Liver (tissue), 9 donors: ENCODE results near the gene GNLY. TPM values are rescaled to one million over a fixed set of nuclear protein-coding genes. Genes with fewer than 3 reads are reported as not detected.

Experiments
- DNase-seq: peaks from one replicate; pipeline ENCODE4 v3.0.0-alpha.2; 2017; ENCODE audit warnings: low spot score
- H3K27ac ChIP-seq, 2 donors: one replicate each; pipeline ENCODE4 v1.7.0; 2013; ENCODE audit warnings: inconsistent platforms in 2 of 2, low read length in 2 of 2, control low read depth in 1 of 2, low read depth in 1 of 2, mild to moderate bottlenecking in 1 of 2
- H3K27me3 ChIP-seq, 4 donors: one replicate each; pipeline versions ENCODE4 v1.6.1 to v1.7.0; 2013; ENCODE audit warnings: low read length in 3 of 4, inconsistent platforms in 1 of 4, mild to moderate bottlenecking in 1 of 4, moderate library complexity in 1 of 4; ENCODE audit not compliant: control insufficient read depth in 4 of 4, insufficient read depth in 4 of 4
- H3K36me3 ChIP-seq, 4 donors: one replicate each; pipeline versions ENCODE4 v1.6.1 to v1.7.0; 2013; ENCODE audit warnings: low read length in 3 of 4, mild to moderate bottlenecking in 3 of 4, low read depth in 1 of 4, moderate library complexity in 1 of 4; ENCODE audit not compliant: control insufficient read depth in 4 of 4, insufficient read depth in 3 of 4
- H3K4me1 ChIP-seq, 4 donors: one replicate each; pipeline versions ENCODE4 v1.6.1 to v1.7.0; 2013; ENCODE audit warnings: low read length in 3 of 4, mild to moderate bottlenecking in 3 of 4, moderate library complexity in 1 of 4; ENCODE audit not compliant: control insufficient read depth in 4 of 4, insufficient read depth in 4 of 4
- H3K4me3 ChIP-seq, 3 donors: one replicate each; pipeline versions ENCODE4 v1.6.1 to v1.7.0; 2013; ENCODE audit warnings: low read length in 3 of 3, control low read depth in 1 of 3, low read depth in 1 of 3, mild to moderate bottlenecking in 1 of 3
- H3K9ac ChIP-seq, 2 donors: one replicate each; pipeline ENCODE4 v1.7.0; 2013; ENCODE audit warnings: low read length in 2 of 2, mild to moderate bottlenecking in 2 of 2, moderate library complexity in 2 of 2, control low read depth in 1 of 2, low read depth in 1 of 2
- H3K9me3 ChIP-seq, 4 donors: one replicate each; pipeline versions ENCODE4 v1.6.1 to v1.7.0; 2013; ENCODE audit warnings: low read length in 3 of 4; ENCODE audit not compliant: control insufficient read depth in 4 of 4
- ATF3 ChIP-seq: IDR thresholded peaks from 2 replicates; pipeline ENCODE4 v1.6.1; 2016; ENCODE audit warnings: antibody characterized with exemption
- CTCF ChIP-seq: fragments of 150-350 bp; IDR thresholded peaks from 2 replicates; pipeline ENCODE4 v1.5.1; 2017; ENCODE audit warnings: improper control_type of control experiment, low read depth, low read length; ENCODE audit not compliant: missing input control
- EGR1 ChIP-seq, 2 donors: IDR thresholded peaks; 2 replicates each; pipeline ENCODE4 v1.6.1; 2016 to 2018; ENCODE audit warnings: antibody characterized with exemption in 2 of 2, low read depth in 2 of 2
- FOXA1 ChIP-seq: IDR thresholded peaks from 2 replicates; pipeline ENCODE4 v1.6.1; 2016; ENCODE audit warnings: antibody characterized with exemption
- FOXA2 ChIP-seq: IDR thresholded peaks from 2 replicates; pipeline ENCODE4 v1.6.1; 2016; ENCODE audit warnings: antibody characterized with exemption
- GABPA ChIP-seq, 2 donors: IDR thresholded peaks in 1 of 2; conservative IDR thresholded peaks in 1 of 2; 2 replicates each; pipeline ENCODE4 v1.6.1; 2016; ENCODE audit warnings: antibody characterized with exemption in 2 of 2, mild to moderate bottlenecking in 1 of 2, moderate library complexity in 1 of 2
- HNF4A ChIP-seq, 2 donors: conservative IDR thresholded peaks; 2 replicates each; pipeline ENCODE4 v1.6.1; 2016; ENCODE audit warnings: antibody characterized with exemption in 2 of 2, mild to moderate bottlenecking in 2 of 2
- HNF4G ChIP-seq: IDR thresholded peaks from 2 replicates; pipeline ENCODE4 v1.6.1; 2016; ENCODE audit warnings: antibody characterized with exemption
- JUND ChIP-seq, 2 donors: IDR thresholded peaks; 2 replicates each; pipeline ENCODE4 v1.6.1; 2016; ENCODE audit warnings: antibody characterized with exemption in 2 of 2
- NR2F2 ChIP-seq: IDR thresholded peaks from 2 replicates; pipeline ENCODE4 v1.6.1; 2016; ENCODE audit warnings: antibody characterized with exemption
- RAD21 ChIP-seq, 2 donors: IDR thresholded peaks; 2 replicates each; pipeline ENCODE4 v1.6.1; 2016; ENCODE audit warnings: antibody characterized with exemption in 2 of 2, mild to moderate bottlenecking in 2 of 2
- RXRA ChIP-seq, 2 donors: IDR thresholded peaks; 2 replicates each; pipeline ENCODE4 v1.6.1; 2017 to 2018; ENCODE audit warnings: antibody characterized with exemption in 2 of 2, mild to moderate bottlenecking in 1 of 2
- SP1 ChIP-seq: IDR thresholded peaks from 2 replicates; pipeline ENCODE4 v1.6.1; 2018; ENCODE audit warnings: antibody characterized with exemption, mild to moderate bottlenecking
- TAF1 ChIP-seq: conservative IDR thresholded peaks from 2 replicates; pipeline ENCODE4 v1.6.1; 2016; ENCODE audit warnings: antibody characterized with exemption, mild to moderate bottlenecking
- YY1 ChIP-seq: IDR thresholded peaks from 2 replicates; pipeline ENCODE4 v1.6.1; 2016; ENCODE audit warnings: antibody characterized with exemption, mild to moderate bottlenecking
- ZBTB33 ChIP-seq: IDR thresholded peaks from 2 replicates; pipeline ENCODE4 v1.6.1; 2016; ENCODE audit warnings: antibody characterized with exemption
- WGBS: extraction: QIAGEN DNeasy Blood & Tissue Kit; methylation state at CpG from one replicate; pipeline ENCODE4 v1.1.7; 2013; 5-methylcytosine and 5-hydroxymethylcytosine counted together
- polyA plus RNA-seq, 2 donors: library from polyadenylated mRNA; stranded (reverse) in 1 of 2; unstranded in 1 of 2; fragments of 200-250 nt in 1 of 2; fragments of >200 nt in 1 of 2; fragmentation: Nextera tagmentation in 1 of 2; extraction: Ambion mirVana in 1 of 2; gene quantifications; one replicate each; pipeline versions ENCODE4 v1.2.1 to v1.2.3, GENCODE V29; 2013 to 2015
- total RNA-seq, 2 donors: library from RNA; depleted of rRNA; stranded (reverse); fragments of >200 nt; gene quantifications; one replicate each; pipeline ENCODE4 v1.2.3, GENCODE V29; 2014
- TF ChIP-seq, protein P1 (sequence below): IDR thresholded peaks from 2 replicates; pipeline ENCODE4 v1.6.1; 2016; ENCODE audit warnings: antibody characterized with exemption
- TF ChIP-seq, protein P2 (sequence below): IDR thresholded peaks from 2 replicates; pipeline ENCODE4 v1.6.1; 2016; ENCODE audit warnings: antibody characterized with exemption, mild to moderate bottlenecking
- donor health status: healthy.
- donor health status: healthy.
- donor health status: healthy.
- donor health status: healthy.
- donor health status: healthy.

The GNLY gene
- total and polyA plus RNA-seq, 4 donors: 0.75 to 4.8 (median 1.3) TPM; not detected in 1

DNA sequence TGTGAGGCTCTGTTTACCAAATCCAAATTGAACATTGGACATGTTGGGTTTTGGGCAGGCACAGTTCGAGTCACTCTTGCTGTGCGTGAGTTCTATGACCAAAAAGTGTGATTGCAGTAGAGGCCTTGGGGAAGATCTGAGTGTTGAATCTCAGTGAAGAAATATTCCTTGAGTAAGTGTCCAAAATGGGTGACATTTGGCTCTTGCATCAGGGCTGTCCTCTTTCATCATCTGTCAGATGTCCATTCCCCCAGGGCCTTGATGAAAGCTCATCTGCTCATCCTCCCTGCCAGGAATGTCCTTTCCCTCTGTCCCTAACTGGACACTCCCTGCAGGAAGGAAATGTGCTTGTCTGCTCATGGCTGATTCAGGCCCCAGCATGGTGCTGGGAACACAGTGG is 19.7 kb upstream of the GNLY start:
- H3K9ac ChIP-seq: no peak overlapping the region
- H3K36me3 ChIP-seq: no peaks in the 10 kb centered on the region
- H3K4me1 ChIP-seq: peaks cover 2 to 8% (median 5%) of the 10 kb centered on the region in 4 donors
- 92% methylated on average over 2 of the region's 2 CpGs for WGBS
- DNase-seq: no peak
- H3K9me3 ChIP-seq: no peaks in the 10 kb centered on the region
- no peaks in the 10 kb centered on the region for H3K27me3 ChIP-seq
- H3K4me3 ChIP-seq: no peak overlapping the region
- TF ChIP-seq GABPA (IDR thresholded peaks at IDR 0.05 in 1 of 2, conservative IDR thresholded peaks at IDR 0.05 in 1 of 2) (no peak), JUND (IDR thresholded peaks at IDR 0.05) (no peak), FOXA1 (no peak), YY1 (no peak), HNF4G (no peak), SP1 (no peak), EGR1 (IDR thresholded peaks at IDR 0.05; ENCODE audit: low read depth in 2 of 2) (no peak), FOXA2 (no peak), RXRA (IDR thresholded peaks at IDR 0.05) (no peak), ZBTB33 (no peak), ATF3 (no peak), RAD21 (IDR thresholded peaks at IDR 0.05) (no peak), CTCF (no peak)
- TF ChIP-seq, protein P1, sequence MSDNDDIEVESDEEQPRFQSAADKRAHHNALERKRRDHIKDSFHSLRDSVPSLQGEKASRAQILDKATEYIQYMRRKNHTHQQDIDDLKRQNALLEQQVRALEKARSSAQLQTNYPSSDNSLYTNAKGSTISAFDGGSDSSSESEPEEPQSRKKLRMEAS: no peak
- TF ChIP-seq, protein P2, sequence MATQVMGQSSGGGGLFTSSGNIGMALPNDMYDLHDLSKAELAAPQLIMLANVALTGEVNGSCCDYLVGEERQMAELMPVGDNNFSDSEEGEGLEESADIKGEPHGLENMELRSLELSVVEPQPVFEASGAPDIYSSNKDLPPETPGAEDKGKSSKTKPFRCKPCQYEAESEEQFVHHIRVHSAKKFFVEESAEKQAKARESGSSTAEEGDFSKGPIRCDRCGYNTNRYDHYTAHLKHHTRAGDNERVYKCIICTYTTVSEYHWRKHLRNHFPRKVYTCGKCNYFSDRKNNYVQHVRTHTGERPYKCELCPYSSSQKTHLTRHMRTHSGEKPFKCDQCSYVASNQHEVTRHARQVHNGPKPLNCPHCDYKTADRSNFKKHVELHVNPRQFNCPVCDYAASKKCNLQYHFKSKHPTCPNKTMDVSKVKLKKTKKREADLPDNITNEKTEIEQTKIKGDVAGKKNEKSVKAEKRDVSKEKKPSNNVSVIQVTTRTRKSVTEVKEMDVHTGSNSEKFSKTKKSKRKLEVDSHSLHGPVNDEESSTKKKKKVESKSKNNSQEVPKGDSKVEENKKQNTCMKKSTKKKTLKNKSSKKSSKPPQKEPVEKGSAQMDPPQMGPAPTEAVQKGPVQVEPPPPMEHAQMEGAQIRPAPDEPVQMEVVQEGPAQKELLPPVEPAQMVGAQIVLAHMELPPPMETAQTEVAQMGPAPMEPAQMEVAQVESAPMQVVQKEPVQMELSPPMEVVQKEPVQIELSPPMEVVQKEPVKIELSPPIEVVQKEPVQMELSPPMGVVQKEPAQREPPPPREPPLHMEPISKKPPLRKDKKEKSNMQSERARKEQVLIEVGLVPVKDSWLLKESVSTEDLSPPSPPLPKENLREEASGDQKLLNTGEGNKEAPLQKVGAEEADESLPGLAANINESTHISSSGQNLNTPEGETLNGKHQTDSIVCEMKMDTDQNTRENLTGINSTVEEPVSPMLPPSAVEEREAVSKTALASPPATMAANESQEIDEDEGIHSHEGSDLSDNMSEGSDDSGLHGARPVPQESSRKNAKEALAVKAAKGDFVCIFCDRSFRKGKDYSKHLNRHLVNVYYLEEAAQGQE: no peak
- no peak overlapping the region for H3K27ac ChIP-seq

DNA sequence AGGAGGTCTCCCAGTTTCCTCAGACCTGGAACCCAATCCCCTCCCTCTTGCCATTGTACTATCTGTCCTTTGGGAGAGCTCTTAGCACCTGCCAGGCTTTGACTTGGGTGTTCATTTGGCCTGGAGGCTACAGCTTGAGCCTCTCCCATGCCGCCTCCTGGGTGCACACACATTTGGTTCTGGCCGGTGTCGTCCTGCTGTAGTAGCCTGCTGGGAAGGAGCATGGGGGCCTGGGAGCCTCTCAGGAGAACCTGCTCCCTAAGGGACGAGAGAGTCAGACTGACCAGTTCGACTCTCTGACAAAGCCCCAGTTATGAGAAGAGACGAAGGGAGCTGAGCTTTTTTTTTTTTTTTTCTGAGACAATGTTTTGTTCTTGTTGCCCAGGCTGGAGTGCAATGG is 18.7 kb upstream of the GNLY start:
- H3K27ac ChIP-seq: no peak overlapping the region
- H3K9ac ChIP-seq: no peak overlapping the region
- no peak for DNase-seq
- H3K36me3 ChIP-seq: no peaks in the 10 kb centered on the region
- peaks cover 2 to 8% (median 5%) of the 10 kb centered on the region in 4 donors for H3K4me1 ChIP-seq
- no peaks in the 10 kb centered on the region for H3K9me3 ChIP-seq
- 95% methylated on average over 6 of the region's 6 CpGs for WGBS
- H3K27me3 ChIP-seq: no peaks in the 10 kb centered on the region
- no peak overlapping the region for H3K4me3 ChIP-seq
- TF ChIP-seq FOXA2: no peak
- TF ChIP-seq TAF1: no peak
- no peak for TF ChIP-seq RXRA (IDR thresholded peaks at IDR 0.05)
- no peak for TF ChIP-seq ATF3
- TF ChIP-seq, protein P1: no peak
- no peak for TF ChIP-seq ZBTB33
- TF ChIP-seq EGR1 (IDR thresholded peaks at IDR 0.05; ENCODE audit: low read depth in 2 of 2): no peak
- TF ChIP-seq RAD21 (IDR thresholded peaks at IDR 0.05): no peak
- TF ChIP-seq SP1: no peak
- no peak for TF ChIP-seq HNF4G
- no peak for TF ChIP-seq GABPA (IDR thresholded peaks at IDR 0.05 in 1 of 2, conservative IDR thresholded peaks at IDR 0.05 in 1 of 2)
- TF ChIP-seq CTCF: no peak
- no peak for TF ChIP-seq YY1
- no peak for TF ChIP-seq JUND (IDR thresholded peaks at IDR 0.05)
- TF ChIP-seq FOXA1: no peak
- TF ChIP-seq HNF4A (conservative IDR thresholded peaks at IDR 0.05): no peak
- TF ChIP-seq NR2F2: no peak
